ENCODE data around the gene RNF152. TPM values are rescaled to one million over a fixed set of nuclear protein-coding genes. Genes with fewer than 3 reads are reported as not detected.

RNF152 gene
- total RNA-seq, 6 donors from 2014 or later, result 6.3 to 24.0 (median 17.9) TPM

DNA sequence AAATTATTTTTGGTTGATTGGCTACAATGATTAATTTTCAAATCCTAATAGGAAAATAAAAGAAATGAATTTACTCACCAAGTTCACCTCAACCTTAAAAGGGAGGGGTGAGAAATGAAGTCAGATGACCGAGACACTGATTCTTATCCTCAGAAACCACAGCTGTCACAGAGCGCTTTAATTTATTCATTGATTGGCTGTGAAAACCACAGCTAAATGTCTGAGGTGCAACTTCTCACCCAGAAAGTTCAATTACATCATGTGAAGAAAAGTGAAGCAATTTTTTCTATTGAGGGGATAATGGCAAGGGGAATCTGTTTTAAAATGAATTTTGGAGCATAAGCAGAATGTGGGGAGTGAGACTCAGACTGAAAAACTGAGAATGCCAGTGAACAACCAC is 128.4 kb downstream of the RNF152 start:
- Histone ChIP-seq H3K27ac (no peak overlapping the region), H3K9me3 (no peaks in the 10 kb centered on the region), H3K4me1 (peaks cover 0 to 3% (median 0%) of the 10 kb centered on the region in 4 donors), H3K36me3 (no peaks in the 10 kb centered on the region), H3K27me3 (no peaks in the 10 kb centered on the region), H3K4me3 (no peak overlapping the region)
- TF ChIP-seq, protein P1, sequence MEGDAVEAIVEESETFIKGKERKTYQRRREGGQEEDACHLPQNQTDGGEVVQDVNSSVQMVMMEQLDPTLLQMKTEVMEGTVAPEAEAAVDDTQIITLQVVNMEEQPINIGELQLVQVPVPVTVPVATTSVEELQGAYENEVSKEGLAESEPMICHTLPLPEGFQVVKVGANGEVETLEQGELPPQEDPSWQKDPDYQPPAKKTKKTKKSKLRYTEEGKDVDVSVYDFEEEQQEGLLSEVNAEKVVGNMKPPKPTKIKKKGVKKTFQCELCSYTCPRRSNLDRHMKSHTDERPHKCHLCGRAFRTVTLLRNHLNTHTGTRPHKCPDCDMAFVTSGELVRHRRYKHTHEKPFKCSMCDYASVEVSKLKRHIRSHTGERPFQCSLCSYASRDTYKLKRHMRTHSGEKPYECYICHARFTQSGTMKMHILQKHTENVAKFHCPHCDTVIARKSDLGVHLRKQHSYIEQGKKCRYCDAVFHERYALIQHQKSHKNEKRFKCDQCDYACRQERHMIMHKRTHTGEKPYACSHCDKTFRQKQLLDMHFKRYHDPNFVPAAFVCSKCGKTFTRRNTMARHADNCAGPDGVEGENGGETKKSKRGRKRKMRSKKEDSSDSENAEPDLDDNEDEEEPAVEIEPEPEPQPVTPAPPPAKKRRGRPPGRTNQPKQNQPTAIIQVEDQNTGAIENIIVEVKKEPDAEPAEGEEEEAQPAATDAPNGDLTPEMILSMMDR (IDR thresholded peaks at IDR 0.05), result no peak
- TF ChIP-seq POLR2A (IDR thresholded peaks at IDR 0.05) (no peak), EP300 (IDR thresholded peaks at IDR 0.05) (no peak), POLR2AphosphoS5 (IDR thresholded peaks at IDR 0.05) (no peak)
- WGBS, 2 donors, result 59 to 60% methylated on average over 2 of the region's 2 CpGs
- ATAC-seq (ENCODE audit: low FRiP score in 2 of 2), result no peak
- no peak for DNase-seq

- no peak for TF ChIP-seq EP300 (IDR thresholded peaks at IDR 0.05)
- TF ChIP-seq, protein P1 (IDR thresholded peaks at IDR 0.05), result no peak
- TF ChIP-seq POLR2A (IDR thresholded peaks at IDR 0.05), result no peak
- no peak for TF ChIP-seq POLR2AphosphoS5 (IDR thresholded peaks at IDR 0.05)
- no peak overlapping the region for H3K27ac ChIP-seq
- H3K4me3 ChIP-seq, result no peak overlapping the region
- no peaks in the 10 kb centered on the region for H3K36me3 ChIP-seq
- DNase-seq, result no peak
- no peaks in the 10 kb centered on the region for H3K9me3 ChIP-seq
- ATAC-seq (ENCODE audit: low FRiP score in 2 of 2), result no peak
- peaks cover 0 to 3% (median 0%) of the 10 kb centered on the region in 4 donors for H3K4me1 ChIP-seq
- no peaks in the 10 kb centered on the region for H3K27me3 ChIP-seq
Measured at GRCh38 chr18:61761875-61762274, 130.9 kb downstream of the RNF152 start.
